ENCODE data around the gene THRAP3. TPM values are rescaled to one million over a fixed set of nuclear protein-coding genes. Genes with fewer than 3 reads are reported as not detected.

Gene THRAP3
- total and polyA plus RNA-seq, 2 experiments from 2014 or later: 127 to 161 TPM

GRCh38 chr1:36182734-36183133 lies 41.5 kb upstream of the THRAP3 start:
- H3K36me3 Mint-ChIP-seq (ENCODE audit: low read depth): peaks cover 24% of the 10 kb centered on the region
- Histone ChIP-seq H3K9me2 (ENCODE audit: insufficient read depth) (no peaks in the 10 kb centered on the region), H3K27ac (ENCODE audit: low read depth) (no peak overlapping the region), H4K20me1 (replicated peaks; ENCODE audit: insufficient read depth) (no peaks in the 10 kb centered on the region), H3K4me3 (no peak overlapping the region), H2AFZ (no peak overlapping the region), H3K4me2 (peak overlapping the region; percentile 38; the same call in 1 of the 2 replicates), H3K27me3 (ENCODE audit: insufficient read depth) (peaks cover under 1% of the 10 kb centered on the region), H3F3A (replicated peaks; ENCODE audit: low read depth) (peaks cover 11% of the 10 kb centered on the region; the same call in 1 of the 2 replicates), H3K79me2 (replicated peaks; ENCODE audit: insufficient read depth) (no peaks in the 10 kb centered on the region), H3K4me1 (ENCODE audit: insufficient read depth) (peaks cover 14% of the 10 kb centered on the region), H3K36me3 (ENCODE audit: insufficient read depth) (0 out of 2 replicates have a peak, but pooled peaks cover 4% of the 10 kb centered on the region)
- ATAC-seq (peak; percentile 22), DNase-seq (ENCODE audit: low spot score) (peak; percentile 71)
- H3K4me3 Mint-ChIP-seq: no peak overlapping the region
- H3K9me3 Mint-ChIP-seq: no peaks in the 10 kb centered on the region
- no peak overlapping the region for H3K27ac Mint-ChIP-seq
- TF ChIP-seq POLR2AphosphoS5 (IDR thresholded peaks at IDR 0.05; ENCODE audit: low read depth) (no peak), STAT1 (IDR thresholded peaks at IDR 0.05; ENCODE audit: unreplicated experiment) (no peak), ZNF331 (CRISPR knock-in tag; IDR thresholded peaks at IDR 0.05; ENCODE audit: low read depth) (no peak), EZH2 (IDR thresholded peaks at IDR 0.05; ENCODE audit: low read depth, unreplicated experiment) (no peak), ZNF462 (CRISPR knock-in tag; IDR thresholded peaks at IDR 0.05) (no peak), ZNF114 (CRISPR knock-in tag; IDR thresholded peaks at IDR 0.05) (no peak), EZH2phosphoT487 (IDR thresholded peaks at IDR 0.05; ENCODE audit: unreplicated experiment) (no peak), NANOG (IDR thresholded peaks at IDR 0.05; ENCODE audit: borderline replicate concordance) (no peak), CREB1 (CRISPR knock-in tag; IDR thresholded peaks at IDR 0.05; ENCODE audit: low read depth) (no peak), REST (IDR thresholded peaks at IDR 0.05; ENCODE audit: unreplicated experiment) (no peak)
- TF ChIP-seq, protein P1, sequence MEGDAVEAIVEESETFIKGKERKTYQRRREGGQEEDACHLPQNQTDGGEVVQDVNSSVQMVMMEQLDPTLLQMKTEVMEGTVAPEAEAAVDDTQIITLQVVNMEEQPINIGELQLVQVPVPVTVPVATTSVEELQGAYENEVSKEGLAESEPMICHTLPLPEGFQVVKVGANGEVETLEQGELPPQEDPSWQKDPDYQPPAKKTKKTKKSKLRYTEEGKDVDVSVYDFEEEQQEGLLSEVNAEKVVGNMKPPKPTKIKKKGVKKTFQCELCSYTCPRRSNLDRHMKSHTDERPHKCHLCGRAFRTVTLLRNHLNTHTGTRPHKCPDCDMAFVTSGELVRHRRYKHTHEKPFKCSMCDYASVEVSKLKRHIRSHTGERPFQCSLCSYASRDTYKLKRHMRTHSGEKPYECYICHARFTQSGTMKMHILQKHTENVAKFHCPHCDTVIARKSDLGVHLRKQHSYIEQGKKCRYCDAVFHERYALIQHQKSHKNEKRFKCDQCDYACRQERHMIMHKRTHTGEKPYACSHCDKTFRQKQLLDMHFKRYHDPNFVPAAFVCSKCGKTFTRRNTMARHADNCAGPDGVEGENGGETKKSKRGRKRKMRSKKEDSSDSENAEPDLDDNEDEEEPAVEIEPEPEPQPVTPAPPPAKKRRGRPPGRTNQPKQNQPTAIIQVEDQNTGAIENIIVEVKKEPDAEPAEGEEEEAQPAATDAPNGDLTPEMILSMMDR (conservative IDR thresholded peaks at IDR 0.05; ENCODE audit: low read depth in 2 of 2): no peak
- H3K4me1 Mint-ChIP-seq: peaks cover 32% of the 10 kb centered on the region
- peaks cover 18% of the 10 kb centered on the region for H3K27me3 Mint-ChIP-seq (ENCODE audit: insufficient read depth, low read depth, poor library complexity)
